ENCODE results near the gene EFEMP1.

EFEMP1 gene

DNA sequence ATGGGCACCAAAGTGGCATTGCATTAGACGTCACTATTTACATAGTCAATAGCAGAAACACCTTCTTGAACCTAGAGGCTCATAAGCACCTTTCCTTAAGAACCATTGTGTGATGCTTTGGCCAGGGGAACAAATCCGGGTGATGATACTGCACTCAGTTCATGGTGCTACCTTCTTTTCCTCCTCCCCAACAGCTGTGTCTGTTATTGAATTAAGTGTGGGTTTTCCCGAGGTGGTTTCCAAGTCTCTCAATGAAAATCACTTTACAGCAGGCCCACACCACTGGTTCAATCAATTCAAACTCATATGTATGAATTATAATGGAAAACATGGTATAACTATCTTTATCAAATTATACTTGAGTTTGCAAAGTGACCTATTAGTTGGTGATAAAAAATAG, 9.3 kb upstream of the EFEMP1 start:
- no peak for DNase-seq (ENCODE audit: low read depth, low spot score)

DNA sequence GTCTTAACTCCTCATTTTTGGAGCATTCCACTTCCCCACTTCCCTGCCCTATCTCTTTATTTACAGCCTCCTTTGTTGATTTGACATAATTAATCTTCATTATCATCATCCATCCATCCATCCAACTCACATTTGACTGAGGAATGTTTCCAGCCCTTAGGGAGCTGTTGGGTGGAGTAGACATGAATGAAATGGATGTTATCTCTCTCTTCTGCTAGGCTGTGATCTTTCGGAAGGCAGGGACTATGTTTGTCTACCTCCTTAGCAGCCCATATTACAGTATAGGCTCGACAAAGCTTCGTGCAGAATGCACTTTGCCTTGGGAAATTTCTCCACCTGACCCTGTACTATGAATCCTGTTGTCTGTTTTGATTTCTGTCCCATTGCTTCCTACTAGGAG, 7.7 kb upstream of the EFEMP1 start:
- DNase-seq (ENCODE audit: low read depth, low spot score), result no peak

DNA sequence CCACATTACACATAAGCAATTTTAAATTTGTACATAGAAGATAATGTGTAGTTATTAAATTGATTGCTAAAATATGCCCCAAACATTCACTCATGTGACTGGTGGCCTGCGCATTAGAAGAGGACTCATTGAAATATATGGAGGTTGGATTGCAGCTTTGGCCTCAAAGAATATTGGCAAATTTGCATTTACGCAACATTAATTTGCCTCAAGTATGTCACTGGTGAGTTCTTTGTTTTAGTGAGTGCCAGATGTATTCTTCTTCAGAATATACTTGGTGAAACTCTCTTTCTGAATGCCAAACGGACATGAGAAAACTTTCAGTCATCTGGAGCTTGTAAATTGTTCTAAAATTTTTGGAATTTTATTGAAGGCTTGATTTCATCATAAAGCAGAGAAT, 5.9 kb upstream of the EFEMP1 start:
- no peak for DNase-seq (ENCODE audit: low read depth, low spot score)

DNA sequence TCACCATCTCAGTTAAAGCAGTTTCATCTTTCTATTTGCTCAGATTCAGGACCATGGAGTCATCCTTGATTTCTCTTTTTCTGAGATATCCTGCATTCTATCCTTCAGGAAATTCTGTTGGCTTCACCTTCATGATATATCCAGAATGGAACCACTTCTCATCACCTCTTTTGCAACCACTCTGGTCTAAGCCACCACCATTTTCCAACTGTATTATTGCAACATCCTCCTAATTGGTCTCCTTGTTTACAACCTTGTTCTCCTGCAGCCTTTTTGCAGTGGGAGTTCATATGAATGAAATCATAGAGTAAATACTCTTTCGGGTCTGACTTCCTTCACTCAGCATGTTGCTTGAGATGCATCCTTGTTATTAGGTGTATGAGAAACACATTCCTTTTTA, 3.4 kb upstream of the EFEMP1 start:
- no peak for DNase-seq (ENCODE audit: low read depth, low spot score)

DNA sequence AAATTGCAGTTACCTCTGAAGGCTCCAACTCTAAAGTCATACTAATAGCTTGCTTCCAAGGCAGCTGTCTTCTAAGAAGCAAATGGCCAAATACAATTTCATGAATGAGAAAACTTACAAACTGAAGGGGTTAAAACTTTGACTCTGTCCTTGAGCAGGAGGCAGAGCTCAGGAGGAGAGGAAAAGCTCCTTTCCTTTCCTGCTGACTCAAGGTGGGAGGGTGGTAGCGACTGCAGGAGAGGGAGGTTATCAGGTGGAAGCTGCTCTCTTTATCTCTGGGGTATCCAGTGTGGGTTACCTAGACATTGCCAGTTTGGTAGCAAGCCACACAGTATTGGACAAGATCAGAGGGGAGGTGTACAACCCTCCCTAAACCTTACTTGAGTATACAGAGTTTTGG, 2.7 kb upstream of the EFEMP1 start:
- no peak for DNase-seq (ENCODE audit: low read depth, low spot score)

DNA sequence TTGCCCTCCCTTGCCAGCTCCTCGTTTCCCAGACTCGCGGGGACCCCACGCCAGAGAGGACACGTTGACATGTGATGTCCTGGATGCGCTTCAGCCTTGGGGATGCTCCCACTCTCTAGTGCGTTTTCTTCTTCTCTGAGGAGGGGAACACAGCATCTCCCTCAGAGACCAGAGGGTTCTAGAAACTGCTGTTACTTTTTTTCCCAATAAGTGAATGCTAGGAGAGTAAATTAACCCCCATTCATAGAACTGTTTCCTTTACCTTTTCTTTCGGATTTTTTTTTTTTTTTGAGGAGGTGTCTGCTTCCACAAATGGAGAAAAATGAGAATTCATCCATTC, 370 bp upstream of the EFEMP1 start:
- no peak for DNase-seq (ENCODE audit: low read depth, low spot score)

DNA sequence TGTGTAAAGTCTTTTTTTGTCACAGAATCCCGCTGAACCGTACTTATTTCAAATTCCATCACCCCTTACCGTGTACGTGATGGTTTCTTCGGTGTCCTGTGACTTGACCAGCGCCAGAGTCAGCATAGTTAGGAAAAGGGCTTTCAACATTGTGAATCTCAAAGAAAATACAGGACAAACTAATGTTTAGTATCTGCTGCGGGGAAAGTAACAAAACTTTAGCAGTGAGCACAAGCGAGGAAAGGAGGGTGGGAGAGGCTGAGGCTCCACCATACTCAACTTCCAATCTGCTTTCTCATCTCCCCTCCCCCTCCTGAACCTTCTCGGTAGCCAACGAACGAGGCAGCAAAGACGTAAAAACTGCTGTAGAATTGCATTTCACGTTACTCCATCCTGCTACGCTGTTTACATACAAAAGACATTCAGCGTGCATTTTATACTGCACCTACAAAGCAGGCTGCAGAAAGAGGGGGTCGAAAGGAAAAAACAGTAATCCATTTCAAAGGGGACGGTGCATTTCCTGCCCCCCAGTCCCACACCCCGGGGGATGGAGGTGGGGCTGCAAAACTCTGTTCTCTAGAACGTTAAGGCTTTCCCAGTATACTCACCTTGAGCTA, 1.2 kb downstream of the EFEMP1 start:
- no peak for DNase-seq (ENCODE audit: low read depth, low spot score)

DNA sequence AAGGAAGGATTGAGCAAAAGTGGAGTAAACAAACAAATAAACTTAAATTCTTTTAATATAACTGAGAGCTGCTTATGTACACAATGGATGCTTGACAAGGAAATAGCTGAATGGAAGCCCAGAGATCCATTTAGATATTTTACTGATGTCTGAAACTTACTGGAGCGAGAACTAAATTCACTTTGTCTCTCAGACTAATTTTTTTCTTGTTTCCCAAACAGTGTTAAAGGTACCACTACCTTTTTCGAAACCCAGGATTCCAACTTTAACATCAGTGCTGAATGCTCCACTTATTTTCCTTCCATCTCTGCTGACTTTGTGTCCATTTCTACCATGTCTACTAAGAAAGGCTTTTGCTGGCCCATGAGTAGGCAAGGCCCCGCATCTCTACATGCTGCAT, 4.0 kb downstream of the EFEMP1 start:
- DNase-seq (ENCODE audit: low read depth, low spot score), result no peak

DNA sequence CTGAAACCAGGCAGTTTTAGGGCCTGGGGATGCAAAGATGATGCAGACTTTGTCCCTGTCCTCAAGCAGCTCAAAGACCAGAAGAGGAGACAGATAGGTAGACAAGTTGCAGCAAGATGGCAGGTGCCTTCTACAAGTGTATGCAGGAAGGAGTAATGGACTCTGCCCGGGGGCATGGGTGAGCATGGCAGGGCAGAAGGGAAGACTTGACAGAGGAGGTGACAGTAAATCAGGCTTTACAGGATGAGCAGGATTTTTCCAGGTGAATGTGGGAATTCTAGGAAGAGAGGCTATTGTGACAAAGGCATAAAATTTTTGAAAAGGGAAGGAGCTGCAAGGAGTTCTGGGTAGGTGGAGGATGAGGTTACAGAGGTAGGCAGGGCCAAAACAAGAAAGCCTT, 4.7 kb downstream of the EFEMP1 start:
- no peak for DNase-seq (ENCODE audit: low read depth, low spot score)

DNA sequence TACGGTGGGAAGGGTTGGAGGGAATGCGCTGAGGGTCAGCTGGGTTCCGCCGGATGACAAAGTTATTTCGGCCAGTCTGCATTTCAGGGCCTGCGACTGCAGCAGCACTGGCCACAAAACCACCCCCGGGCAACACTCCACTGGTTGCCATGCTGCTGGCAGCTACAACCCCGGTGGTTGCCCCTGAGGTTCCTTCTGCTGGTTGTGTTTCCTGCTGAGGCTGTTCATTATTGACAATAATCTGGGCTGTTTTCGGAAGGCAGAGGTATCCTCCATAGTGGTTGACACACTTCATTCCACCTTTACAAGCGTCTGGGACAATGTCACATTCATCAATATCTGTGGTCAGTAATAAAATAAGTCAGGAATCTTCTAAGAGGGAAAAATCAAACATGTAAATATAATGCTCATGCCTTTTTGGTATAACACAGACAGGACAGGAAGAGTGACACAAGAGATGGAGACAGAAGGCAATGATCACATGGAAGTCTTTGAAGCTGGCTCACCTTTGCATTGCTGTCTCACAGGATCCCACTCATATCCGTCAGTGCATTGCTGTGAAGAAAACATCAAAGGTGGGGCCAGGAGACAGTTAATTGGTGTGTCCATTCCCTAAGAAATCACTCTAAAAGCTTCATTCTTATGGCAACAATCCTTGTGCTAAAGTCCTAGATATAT, 5.7 kb downstream of the EFEMP1 start:
- DNase-seq (ENCODE audit: low read depth, low spot score), result no peak

DNA sequence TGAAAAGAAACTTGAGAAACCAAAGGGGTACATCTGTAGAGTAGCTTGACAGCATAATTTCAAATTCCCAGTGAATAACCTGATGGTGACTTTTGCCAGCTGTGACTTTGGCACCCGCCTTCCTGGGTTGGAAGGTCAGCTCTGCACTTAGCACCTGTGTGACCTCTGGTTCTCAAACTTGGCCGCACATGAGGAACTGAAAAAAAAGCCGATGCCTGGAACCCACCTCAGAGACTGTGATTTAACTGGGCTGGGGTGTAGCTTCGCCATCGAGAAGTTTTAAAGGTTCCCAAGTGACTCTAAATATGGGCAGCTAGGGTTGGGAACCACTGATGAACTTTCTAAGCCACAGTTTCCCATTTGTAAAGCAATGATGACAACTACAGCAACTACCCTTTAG, 6.5 kb downstream of the EFEMP1 start:
- no peak for DNase-seq (ENCODE audit: low read depth, low spot score)

DNA sequence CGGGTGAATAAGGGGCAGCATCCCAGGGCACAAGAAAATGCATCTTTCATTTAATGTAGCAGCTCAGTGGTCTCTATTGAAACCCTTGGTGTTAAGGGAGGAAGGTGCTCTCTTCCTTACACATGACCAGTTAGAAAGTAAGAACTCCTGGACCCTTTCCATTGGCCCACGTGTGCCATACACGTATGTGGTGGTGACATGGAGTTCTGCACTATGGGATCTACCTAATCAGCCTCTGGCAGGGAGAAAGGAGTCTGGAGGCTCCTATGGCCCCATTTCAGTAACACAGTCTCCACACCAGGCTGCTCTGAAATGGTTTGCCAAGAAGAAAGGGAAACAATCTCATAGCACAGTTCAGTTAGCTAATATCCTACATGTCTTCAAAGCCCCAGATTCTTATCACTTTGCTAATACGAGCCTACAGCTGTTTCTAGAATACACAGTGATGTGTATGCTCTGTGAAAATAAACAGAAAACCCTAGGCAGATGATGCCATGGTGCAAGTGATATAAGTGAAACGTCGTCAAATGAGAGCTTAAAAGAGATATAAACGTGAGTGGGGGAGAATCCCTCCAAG, 7.0 kb downstream of the EFEMP1 start:
- no peak for DNase-seq (ENCODE audit: low read depth, low spot score)

DNA sequence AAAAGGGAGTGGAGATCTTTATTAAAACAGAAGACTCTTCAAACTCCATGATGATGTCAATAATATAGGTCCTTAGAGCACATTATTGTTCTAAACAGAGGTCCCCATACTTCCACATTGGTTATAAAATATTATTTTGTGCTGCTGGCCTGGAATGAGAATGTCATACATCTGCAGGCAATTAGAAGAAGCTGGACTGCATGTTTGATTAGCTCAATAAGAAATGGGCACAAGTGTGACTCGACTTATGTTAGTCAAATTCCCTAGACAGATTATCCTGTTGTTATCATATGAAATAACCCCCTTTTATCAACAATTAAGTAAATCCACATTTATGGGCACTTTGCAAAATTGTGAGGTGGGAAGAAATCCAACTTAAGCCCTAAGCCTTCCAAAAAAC, 8.8 kb downstream of the EFEMP1 start:
- no peak for DNase-seq (ENCODE audit: low read depth, low spot score)

DNA sequence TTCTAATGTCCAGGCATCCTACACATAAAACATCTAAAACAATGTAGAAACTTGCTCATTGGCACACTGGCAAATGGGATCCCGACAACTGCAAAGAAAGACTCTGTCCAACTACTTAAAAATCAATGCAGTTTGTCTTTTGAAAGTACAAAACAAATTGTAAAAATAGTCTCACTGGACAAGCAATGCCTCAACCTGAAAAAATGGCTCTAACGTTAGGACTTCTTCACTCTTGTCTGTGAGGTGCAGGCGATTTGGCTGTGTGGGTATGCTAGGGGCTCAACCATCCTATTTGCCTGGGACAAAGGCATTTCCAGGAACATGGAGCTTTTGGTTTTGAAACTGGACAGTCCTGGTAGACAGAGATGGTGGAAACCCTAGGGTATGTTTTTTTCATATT, 10.7 kb downstream of the EFEMP1 start:
- no peak for DNase-seq (ENCODE audit: low read depth, low spot score)

DNA sequence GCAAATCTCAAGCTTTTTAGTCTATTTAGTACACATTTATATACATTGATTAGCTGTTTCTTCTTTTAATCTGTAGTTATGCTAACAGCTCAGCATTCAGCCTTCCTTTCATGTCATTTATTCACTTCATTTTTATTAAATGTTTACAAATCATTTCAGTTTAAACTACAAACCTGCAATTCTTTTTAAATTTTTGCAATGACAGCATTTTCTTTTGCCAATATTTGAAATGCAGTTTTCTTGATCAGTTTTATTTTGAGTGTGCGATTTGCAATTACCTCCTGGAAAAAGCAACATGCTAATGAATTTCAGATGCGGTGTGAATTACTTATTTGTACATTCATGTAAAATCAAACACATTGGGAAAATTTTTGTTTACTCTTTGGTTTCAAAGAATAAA, 13.5 kb downstream of the EFEMP1 start:
- no peak for DNase-seq (ENCODE audit: low read depth, low spot score)

DNA sequence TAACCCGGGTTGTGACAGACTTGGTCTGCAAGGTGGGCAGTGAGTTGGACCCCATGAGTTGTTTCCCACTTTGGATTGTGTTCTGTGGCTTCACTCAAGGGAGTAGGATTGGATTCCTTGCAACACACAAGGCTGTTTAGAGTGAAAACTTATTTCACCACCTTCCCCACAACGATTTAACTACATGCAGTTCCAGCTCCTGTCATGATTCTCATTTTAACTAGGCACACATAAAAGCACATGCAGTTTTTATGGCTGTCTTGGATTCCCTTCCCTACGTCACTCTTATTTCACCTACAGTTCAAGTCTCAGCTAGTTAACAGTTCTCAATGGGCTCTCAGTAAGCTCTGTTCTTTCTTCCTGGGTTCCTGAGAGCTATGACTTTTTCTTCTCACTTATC, 15.9 kb downstream of the EFEMP1 start:
- no peak for DNase-seq (ENCODE audit: low read depth, low spot score)

DNA sequence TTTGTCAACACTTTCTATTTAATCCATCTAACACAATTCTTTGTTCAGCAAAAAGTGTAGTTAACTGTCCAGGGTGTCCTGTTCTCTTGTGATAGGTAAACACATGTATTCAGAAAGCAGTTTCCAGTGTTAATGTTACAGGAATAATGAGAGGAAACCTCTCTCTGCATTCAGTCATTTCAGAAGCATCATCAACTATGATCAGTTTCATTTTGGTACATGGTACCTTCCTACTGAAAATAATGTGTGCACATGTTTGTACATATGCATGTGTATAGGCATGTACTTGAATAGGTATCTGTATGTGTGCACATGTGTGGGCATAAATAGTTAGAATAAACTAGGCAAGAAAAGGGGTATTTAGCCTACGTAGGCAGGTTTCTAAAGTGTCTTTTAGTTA, 16.6 kb downstream of the EFEMP1 start:
- no peak for DNase-seq (ENCODE audit: low read depth, low spot score)

DNA sequence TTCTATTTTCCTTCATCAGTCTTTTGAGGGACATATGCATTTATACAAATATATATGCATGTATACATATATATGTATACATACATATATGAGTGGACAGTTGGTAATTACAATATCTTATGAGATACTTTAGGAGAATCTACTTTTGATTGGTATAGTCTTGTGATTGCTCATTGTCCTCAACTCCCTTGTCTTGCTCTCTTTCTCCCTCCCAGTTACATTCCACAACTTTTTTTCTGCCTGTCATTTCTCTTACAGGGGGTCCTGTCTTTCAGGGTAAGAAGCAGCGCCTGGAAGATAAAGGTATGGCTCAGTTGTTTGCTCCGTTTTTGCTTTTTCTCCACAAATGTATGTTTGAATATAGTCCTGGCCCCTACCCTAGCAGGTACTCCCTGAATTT, 19.9 kb downstream of the EFEMP1 start:
- DNase-seq (ENCODE audit: low read depth, low spot score), result no peak

DNA sequence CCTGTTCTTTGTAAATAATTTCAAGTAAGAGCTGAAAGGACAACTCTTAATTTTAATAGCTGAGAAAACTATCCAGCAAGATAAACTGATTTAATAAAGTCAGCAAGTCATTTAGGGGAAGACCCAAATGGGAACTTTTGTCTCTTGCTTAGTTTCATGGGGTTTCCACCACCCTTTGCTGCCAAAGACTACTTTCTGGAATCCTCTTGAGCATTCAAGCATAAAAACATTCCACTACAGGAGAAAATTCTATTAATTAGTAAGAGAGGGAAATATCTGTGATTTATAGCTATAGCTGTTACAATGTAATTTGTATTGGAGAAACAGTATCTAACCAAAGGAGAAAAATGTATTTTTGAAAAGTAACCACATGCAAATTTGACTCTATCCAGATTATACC, 20.6 kb downstream of the EFEMP1 start:
- no peak for DNase-seq (ENCODE audit: low read depth, low spot score)

DNA sequence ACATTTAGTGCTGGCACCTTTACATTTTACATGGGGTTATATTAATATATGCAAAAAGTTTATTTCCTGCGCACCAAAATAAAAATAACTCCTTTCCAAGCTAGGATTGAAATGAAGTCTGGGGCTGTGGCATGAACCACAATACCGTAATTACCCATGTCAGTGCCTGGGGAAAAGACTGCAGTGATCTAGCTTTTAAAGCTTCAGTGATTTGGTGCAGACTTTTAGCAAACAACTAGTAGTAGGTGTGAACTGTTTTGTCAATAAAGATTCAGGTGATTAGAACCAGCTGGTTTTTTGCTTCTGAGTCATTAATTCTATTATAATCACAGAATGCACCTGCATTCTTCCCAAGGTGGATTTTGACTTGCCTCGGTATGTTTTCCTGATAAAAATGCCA, 21.2 kb downstream of the EFEMP1 start:
- no peak for DNase-seq (ENCODE audit: low read depth, low spot score)

DNA sequence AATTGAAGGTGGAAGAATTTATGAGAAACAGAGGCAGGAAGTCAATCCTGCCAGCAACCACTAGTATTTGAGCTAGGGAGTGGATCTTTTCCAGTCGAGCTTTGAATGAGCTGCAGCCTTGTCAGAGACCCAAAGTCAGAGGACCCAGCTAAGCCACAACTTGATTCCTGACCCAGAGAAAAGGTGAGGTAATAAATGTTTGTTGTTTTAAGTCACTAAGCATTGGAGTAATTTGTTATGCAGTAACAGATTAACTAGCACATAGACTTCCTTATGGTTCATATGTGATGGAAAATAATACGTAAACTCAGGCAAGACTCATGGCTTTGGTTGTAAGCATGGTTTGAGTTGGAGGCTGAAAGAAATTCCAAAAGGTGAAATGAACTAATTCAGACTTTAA, 21.6 kb downstream of the EFEMP1 start:
- DNase-seq (ENCODE audit: low read depth, low spot score), result no peak

DNA sequence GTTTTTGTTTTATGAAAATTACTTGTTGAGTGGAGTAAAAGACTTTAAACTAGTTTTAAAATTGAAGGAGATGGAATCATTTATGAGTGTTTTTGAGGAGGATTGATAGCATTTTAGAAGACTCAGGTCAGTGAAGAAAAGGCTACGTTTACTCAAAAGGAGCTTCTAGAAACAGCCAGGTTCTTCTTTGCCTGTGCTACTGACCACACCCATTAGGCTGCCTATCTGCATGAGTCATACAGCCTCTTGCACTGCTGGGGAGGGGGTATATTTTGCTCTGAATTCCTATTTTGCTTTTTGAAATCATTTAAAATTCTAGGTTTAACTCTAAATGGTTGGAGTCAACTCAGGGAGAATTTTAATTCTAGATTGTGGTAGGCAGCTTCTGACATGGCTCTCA, 22.3 kb downstream of the EFEMP1 start:
- DNase-seq (ENCODE audit: low read depth, low spot score), result no peak

DNA sequence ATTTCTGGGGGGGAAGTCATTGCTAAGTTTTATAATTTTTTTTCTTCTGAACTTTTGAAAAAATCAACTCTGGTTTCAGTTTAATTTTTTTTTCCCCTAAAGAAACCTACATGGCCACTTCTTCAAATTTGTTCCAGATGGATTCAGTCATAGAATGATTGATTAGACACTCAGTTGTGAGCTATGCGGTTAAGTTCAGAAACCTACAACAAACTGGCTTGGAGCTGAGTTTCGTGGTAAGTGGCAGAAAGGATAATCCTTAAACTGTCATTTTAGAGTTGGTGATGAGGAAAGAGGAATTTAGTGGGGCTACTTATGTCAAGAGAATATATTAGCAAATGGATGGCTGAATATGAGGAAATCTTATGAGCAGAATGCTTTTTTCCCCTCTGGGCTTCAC, 23.7 kb downstream of the EFEMP1 start:
- DNase-seq (ENCODE audit: low read depth, low spot score), result no peak
